Hepatocyte (in vitro differentiated cells): Measurements from ENCODE around the gene GSN.

Experiments
- CTCF ChIP-seq: fragments of 200-600 bp; sonication (generic); IDR thresholded peaks from 2 replicates; pipeline ENCODE4 v1.5.1; 2016; ENCODE audit warnings: antibody characterized with exemption, mild to moderate bottlenecking; ENCODE audit not compliant: poor library complexity
- EZH2 ChIP-seq: fragments of 200-600 bp; sonication (generic); IDR thresholded peaks from 2 replicates; pipeline ENCODE4 v1.6.1; 2016; ENCODE audit warnings: antibody characterized with exemption, mild to moderate bottlenecking, borderline replicate concordance
- EZH2phosphoT487 ChIP-seq: fragments of 200-600 bp; sonication (generic); IDR thresholded peaks from one replicate; pipeline ENCODE4 v1.6.1; 2018; ENCODE audit warnings: antibody characterized with exemption, mild to moderate bottlenecking, low read depth, moderate library complexity; ENCODE audit not compliant: unreplicated experiment, severe bottlenecking

GRCh38 chr9:121283856-121284732 lies 16.1 kb downstream of the GSN start:
- TF ChIP-seq CTCF (no peak), EZH2 (no peak), EZH2phosphoT487 (no peak)
